ENCODE measurements around the gene PARD3. TPM values are rescaled to one million over a fixed set of nuclear protein-coding genes. Genes with fewer than 3 reads are reported as not detected.
"Not testable (repeated sequence)": the region's sequence is repeated elsewhere in the genome, so short reads cannot be mapped to it uniquely, and the experiment has no call there.

The PARD3 gene
- polyA plus RNA-seq, 3 donors: 79.3 to 88.4 (median 87.3) TPM

DNA sequence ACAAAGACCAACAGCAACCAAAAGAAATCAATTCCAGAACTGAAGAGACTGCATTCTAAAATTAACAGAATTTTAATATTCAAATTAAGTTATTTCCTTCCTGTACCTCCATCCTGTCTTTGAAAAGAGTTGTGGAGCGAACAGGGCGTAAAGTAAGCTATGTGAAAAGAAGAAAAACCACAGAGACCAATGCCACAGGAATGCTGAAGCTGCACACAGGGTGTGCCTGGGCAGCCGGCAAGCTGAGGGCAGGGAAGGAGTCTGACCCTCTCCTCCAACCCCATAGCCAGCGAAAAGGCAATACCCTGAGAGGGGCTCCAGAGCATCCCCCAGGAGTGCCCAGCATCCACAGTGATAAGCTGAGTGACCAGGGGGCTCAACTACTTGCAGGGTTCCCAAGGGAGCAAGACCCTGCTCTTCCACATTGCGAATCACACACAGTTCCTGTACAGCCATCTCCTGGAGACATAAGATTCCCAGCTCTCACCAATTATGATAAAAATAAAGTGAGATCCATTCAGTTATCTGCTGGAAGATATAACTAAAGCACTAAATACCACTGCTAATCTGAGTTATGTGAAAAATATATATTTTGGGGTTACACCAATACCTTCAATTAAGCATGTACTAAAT is 93.8 kb downstream of the PARD3 start:
- no peak for DNase-seq (ENCODE audit: low read depth in 3 of 3, low spot score in 2 of 3)

DNA sequence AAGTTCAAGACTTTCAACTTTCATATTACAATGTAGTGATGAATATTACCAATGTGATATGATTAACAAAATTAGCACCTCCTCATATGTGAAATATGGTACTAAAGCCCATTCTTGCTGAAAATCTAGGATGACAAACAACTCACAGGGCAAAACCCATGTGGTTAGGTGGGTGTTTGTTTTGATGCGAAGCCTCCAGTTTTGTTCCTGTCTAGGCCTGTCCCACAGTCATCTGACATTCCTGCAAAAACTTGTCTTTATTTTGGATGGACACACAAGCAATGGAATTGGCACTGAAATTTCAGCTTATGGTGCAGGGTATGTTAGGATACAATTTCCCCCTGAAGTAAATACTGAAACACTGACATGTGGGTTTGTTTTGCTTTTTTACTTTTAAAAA is 95.3 kb downstream of the PARD3 start:
- no peak for DNase-seq (ENCODE audit: low read depth in 3 of 3, low spot score in 2 of 3)

DNA sequence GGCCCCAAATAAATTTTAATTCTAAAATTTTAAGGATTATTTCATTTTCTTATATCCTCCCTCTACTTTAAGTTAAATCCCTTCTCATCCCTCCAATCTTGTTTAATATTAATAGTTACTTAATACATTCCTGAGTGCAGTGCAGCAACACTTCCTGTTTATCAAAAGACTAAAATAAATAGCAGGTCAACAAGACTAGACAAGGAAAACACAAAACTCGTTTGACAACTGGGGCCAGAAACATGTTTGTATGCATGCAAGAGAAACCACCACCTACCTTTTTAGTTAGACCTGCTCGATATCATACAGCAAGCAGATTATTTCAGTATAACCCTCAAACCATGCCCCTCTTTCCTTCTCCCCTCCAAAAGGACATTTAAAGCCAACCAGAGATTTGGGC is 95.8 kb downstream of the PARD3 start:
- no peak for DNase-seq (ENCODE audit: low read depth in 3 of 3, low spot score in 2 of 3)

DNA sequence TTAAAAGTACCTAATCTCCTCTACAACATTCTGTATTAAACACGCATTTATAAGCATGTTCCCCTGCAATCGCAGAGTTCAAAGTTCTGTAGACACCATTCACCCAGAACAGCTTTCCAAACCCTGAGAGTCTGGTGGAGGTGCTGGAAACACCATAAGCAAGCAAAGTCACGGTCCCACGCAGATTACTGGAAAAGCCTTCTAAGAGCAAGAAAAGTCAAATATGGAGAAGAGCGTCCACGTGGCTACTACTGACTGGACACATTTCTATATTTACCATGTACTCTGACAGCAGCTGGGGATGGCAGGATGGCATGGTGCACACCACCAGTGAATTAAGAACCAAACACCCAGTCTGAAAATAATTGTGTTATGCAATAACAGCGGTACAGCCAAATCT is 97.7 kb downstream of the PARD3 start:
- no peak for DNase-seq (ENCODE audit: low read depth in 3 of 3, low spot score in 2 of 3)

DNA sequence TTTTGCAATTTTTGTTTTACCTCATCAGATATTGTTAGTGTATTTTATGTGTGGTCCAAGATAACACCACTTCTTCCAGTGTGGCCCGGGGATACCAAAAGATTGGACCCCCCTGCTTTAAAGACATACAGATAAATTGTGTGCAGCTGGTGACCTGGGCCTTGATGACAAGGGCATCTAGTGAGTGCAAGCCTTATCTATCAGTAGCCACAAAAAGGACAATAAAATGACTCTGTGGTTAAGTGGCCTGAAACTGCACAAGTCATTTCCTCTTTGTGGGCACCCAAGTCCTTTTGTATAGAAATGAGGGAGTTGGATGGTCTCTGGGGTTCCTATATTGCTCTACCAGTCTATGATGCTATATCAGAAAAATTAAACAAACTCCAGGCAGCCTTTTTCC is 98.1 kb downstream of the PARD3 start:
- no peak for DNase-seq (ENCODE audit: low read depth in 3 of 3, low spot score in 2 of 3)

DNA sequence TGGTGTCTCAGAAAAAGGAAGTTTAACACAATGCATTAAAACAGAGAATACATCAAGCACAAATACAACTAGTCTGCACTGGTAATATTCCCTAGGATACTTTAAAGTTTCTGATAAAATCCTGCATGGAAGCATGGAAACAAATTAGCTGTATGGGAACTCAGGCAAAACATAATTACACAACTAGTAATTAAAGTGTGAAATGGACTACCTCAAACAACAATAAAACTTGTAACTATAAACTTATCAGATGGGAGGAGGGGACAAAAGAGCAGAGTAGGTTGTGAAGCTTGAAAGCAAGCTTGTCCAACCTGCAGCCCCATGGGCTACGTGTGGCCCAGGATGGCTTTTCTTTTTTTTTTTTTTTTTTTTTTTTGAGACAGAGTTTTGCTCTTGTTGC is 98.9 kb downstream of the PARD3 start:
- DNase-seq (ENCODE audit: low read depth in 3 of 3, low spot score in 2 of 3): no peak

DNA sequence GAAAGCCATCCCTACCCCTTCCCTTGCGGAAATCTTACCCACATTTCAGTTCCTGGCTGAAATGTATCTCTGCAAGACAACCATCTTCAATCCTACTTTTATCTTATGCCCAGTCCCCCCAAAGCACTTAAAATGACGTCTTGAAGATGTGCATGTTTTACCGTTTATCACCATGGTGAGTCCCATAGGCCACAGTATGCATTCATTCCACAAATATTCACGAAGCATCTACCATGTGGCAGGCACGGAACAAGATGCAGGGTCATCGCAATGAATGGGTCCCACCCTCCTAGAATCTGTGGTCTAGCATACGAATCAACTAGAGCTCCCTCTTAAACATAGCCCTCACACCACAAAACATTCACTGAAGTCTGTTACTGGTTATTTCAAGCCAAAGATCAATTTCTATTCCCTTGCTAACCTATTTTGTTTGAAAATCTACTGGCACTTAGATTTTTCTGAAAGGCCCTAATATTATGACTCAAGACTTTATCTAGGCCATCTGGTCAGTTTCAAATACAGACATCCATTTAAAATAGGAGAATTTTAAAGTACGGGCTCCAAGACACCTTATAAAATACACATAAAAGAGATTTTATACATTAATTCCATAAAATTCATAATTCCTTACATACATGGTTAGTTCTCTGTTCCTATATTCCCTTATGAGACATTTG is 99.4 kb downstream of the PARD3 start:
- DNase-seq (ENCODE audit: low read depth in 3 of 3, low spot score in 2 of 3): no peak

DNA sequence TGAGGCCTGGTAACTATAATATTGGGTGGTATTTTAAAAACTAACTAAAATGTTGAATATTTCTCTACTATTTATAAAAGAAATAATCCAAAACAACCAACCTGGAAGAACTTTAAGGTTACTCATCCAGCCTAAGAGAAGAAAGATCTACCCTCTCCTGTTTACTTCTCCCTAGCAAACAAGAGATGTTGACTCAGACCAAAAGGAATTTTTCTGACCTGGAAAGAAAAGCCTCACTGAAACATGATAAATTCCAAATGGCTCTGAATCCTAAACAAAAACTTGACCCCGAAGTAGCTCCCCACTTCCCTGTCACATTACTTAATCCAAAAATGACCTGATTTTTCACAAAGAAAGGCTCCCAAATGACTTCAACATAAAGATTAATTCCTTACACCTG is 101.2 kb downstream of the PARD3 start:
- DNase-seq (ENCODE audit: low read depth in 3 of 3, low spot score in 2 of 3): no peak

DNA sequence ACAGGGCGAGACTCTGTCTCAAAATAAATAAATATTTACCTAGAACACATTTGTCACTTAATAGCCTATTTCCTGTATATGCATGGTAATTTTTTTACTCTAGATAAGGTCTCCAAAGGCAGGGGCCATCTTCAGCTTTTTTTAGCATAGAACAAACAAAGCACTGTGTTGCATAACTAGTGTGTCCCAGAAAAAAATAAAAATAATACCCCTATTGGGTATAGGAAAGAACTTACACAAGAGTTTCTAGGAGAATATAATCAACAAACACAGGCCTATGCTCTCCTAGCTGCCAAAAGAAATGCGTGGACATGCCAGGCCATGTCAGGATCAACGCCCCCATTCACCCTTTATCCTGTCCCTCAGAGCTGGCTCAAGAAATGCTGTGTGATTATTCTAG is 103.6 kb downstream of the PARD3 start:
- DNase-seq (ENCODE audit: low read depth in 3 of 3, low spot score in 2 of 3): no peak

DNA sequence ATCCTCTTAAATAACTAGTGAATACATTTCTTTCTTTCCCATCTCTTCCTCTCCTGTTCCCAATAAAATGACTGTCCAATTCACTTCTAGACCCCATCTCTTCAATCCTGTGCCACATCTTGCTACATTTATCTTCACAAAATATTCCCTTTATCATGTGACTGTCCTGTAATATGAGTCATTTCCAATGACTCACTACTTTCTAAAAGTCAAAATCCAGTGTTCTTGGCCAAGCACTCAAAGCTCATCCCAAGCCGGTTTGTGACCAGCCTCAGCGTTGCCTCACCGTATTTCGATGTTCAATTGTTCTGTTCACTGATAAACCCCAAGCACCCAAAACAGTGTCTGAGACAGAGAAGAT is 104.7 kb downstream of the PARD3 start:
- DNase-seq (ENCODE audit: low read depth in 3 of 3, low spot score in 2 of 3): no peak

DNA sequence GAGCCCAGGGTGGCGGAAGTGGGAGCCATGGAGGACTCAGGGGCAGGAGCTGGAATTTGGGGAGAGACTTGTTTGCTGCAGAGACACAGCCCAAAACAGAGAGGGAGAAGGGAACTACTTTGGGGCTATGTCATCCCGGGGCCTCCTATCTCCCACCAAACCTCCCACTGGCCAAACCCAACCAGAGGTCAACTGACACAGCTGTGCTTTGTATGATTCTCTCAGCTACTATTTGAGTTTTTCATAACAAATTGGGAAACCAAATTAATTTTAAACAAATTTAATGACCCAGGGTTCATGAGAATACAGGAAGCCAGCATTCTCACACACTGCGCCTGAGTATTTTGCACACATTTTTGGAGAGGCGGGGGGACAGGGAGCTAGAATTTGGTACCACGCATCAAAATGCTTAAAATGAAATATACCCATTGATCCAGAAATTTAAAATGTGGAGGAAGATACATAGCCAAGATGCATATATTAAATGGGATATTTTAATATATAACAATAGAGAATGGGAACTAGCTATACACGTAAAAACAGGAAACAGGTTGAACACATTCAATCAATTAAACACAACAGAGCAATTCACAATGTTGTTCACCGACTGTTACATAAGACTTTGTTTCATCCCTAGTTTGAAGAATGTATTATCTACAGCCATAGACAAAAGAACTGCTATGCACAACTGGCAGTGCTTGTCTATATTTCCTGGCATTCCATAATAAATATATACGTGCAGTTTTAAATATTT is 105.3 kb downstream of the PARD3 start:
- no peak for DNase-seq (ENCODE audit: low read depth in 3 of 3, low spot score in 2 of 3)

DNA sequence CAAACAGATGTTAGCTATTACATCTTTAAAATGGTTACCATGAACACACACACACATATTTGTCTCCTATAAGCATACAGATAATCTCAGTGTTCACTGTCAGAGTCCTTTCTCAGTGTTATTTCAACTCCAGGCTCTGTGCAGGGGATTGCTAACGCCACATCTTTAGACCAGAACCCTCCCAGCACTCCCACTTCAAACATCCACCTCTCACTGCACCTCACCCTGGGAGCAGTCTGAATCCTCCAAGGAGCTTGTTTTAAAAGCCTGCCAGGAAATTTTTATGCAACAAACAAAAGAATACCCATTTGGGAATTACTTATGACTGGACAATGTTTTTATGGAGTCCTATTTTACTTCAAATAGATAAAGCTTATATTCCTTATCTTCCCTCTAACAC is 107.4 kb downstream of the PARD3 start:
- DNase-seq (ENCODE audit: low read depth in 3 of 3, low spot score in 2 of 3): no peak

DNA sequence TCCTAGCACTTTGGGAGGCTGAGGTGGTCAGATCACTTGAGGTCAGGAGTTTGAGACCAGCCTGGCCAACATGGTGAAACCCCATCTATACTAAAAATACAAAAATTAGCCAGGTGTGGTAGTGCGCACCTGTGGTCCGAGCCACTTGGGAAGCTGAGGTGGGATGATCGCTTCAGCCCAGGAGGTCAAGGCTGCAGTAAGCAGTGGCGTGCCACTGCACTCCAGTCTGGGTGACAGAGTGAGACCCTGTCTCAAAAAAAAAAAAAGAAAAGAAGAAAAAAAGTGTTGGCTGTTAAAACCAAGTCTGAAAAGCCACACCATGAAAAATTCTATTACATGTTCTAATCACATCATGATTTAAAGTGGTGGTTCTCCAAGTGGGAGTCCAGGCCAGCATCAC is 108.1 kb downstream of the PARD3 start:
- not testable (repeated sequence) for DNase-seq (ENCODE audit: low read depth in 3 of 3, low spot score in 2 of 3)

DNA sequence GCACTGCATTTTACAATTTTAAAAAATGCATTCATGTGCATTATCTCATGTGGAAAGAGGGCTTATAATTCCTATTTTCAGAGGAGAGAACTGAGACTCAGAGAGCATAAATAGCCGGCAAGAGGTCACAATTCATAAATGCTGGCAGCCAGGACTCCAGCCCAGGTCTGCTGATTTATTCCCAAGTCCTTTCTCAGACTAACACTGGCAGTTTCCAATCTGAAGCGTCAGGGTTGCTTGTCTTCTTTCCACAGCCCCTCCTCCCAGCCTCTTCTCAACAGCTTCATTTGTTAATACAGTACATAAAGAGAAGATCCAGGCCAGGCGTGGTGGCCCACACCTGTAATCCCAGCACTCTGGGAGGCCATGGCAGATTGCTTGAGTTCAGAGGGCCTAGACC is 108.9 kb downstream of the PARD3 start:
- no peak for DNase-seq (ENCODE audit: low read depth in 3 of 3, low spot score in 2 of 3)

DNA sequence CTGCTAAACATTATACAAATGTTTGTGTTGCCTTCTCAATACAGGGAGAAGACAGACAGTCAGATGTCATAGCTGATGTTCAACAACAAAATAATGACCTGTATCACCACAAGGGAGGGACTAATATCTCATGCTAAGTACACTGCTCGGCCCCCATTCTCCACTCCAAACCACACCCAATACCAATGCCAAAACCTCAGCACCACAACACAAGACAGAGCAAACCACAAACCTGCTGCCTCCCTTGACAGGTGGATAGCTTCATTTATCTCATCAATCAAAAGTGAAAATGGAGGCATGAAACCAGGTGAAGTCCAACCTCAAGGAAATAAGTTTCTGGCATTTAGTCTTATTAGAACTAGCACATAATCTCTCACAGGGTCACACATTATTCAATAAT is 109.5 kb downstream of the PARD3 start:
- no peak for DNase-seq (ENCODE audit: low read depth in 3 of 3, low spot score in 2 of 3)

DNA sequence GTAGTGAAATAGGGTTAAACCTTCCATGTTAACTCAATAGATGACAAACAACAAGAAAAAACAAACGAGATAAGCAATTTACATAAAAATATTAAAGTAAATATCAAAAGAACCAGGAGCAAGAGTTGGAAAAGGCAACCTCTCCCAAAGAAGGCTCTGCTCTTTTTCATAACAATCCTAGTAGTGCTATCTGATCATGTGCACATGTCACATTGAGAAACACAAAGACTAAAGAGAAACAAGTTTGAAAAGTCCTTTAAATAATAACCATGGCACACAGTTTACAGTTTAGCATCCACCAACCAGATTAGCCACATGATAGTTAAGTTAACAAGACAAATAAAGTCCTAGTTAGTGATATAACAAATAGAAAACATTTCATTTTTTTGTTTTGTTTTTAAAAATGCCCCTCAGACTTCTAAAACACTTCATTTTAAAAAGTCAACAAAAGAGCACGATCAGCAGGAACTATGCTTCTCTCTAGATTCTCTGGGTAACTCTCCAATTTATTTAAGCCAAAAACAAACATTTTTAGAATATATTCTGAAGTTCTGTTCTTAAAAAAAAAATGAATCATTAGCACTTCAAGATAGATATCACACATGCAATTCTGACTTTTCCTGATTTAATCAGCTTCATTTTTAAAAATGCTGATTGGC is 110.4 kb downstream of the PARD3 start:
- no peak for DNase-seq (ENCODE audit: low read depth in 3 of 3, low spot score in 2 of 3)

DNA sequence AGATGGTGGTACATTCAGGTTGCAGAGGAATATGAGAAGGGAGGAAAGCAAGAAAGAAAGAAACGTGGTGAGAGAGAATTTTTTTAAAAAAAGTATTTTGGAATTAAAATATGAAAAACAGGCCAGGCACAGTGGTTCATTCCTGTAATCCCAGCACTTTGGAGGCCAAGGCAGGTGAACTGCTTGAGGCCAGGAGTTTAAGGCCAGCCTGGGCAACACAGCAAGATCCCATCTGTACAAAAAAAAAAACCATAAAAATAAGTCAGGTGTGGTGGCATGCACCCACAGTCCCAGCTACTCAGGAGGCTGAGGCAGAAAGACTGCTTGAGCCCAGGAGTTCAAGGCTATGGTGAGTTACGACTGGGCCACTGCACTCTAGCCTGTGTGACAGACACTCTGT is 112.1 kb downstream of the PARD3 start:
- DNase-seq (ENCODE audit: low read depth in 3 of 3, low spot score in 2 of 3): no peak

DNA sequence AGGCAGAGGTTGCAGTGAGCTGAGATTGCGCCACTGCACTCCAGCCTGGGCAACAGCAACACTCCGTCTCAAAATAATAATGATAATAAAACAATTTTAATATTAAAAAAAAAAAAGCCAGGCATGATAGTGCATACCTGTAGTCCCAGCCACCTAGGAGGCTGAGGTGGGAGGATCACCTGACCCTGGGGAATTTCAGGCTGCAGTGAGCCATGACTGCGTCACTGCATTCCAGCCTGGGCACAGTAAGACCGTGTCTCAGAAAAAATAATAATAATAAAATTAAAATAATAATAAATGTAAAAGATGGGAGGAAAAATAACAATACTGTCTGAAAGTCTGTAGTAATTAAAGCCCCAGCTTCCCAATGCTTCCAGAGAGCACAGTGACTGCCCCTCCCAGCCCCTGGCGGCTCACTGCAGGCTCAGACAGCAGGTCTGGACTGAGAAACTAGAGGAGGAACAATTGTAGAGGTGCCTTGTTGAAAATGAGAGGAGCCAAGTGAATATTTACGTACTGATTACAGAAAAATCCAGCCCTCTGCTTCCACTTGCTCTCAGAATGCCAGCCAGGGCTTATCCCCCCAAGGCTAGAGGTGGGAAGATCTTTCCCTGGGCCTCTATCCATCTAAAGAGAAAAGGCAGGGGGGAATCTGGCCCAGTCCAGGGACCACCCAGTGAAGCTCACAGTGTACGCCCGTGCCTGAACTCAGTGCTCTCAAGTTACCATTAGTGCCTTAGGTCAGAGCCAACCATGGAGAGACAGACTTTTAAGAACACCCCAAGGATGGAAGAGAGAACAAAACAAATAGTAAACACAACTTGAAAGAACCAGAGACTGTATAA is 112.8 kb downstream of the PARD3 start:
- no peak for DNase-seq (ENCODE audit: low read depth in 3 of 3, low spot score in 2 of 3)

DNA sequence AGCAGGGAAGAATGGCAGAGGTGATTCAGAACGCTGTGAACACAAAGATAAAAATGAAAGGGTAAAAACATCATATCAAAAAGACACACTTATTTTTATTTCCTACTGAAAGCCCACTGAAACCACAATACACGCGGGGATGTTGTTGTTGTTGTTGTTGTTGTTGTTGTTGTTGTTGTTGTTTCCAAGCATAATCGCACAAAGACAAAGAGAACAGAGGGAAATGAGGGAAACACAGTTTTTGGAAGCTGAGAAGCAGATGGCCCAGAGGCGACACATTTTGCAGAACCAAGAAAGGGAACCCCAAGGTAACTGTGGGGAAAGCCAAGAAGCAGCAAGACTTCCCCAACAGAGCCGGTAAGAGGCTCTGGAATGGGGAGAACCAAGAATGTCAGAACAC is 113.9 kb downstream of the PARD3 start:
- DNase-seq (ENCODE audit: low read depth in 3 of 3, low spot score in 2 of 3): no peak

DNA sequence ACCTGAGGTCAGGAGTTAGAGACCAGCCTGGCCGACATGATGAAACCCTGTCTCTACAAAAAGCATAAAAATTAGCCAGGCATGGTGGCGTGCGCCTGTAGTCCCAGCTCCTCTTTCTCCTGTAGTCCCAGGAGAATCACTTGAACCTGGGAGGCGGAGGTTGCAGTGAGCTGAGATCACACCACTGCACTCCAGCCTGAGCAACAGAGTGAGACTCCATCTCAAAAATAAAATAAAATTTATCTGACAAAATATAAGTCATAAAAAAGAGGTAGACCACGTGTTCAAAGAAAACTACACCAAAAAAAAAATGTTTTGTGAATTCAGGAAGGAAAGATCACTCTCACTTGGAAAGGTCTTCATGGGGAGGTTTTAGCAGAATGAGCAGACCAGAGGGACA is 114.3 kb downstream of the PARD3 start:
- DNase-seq (ENCODE audit: low read depth in 3 of 3, low spot score in 2 of 3): not testable (repeated sequence)

Measured in right renal cortex interstitium (tissue), 3 donors.